NB4 (cell line): Measurements from ENCODE around the gene UST.

Source experiments
- CTCF ChIP-seq: IDR thresholded peaks from one replicate; pipeline ENCODE4 v1.5.1; 2012; ENCODE audit warnings: low read depth, low read length
- MAX ChIP-seq: IDR thresholded peaks from 2 replicates; pipeline ENCODE4 v1.6.1; 2011; ENCODE audit warnings: low read depth, low read length
- MYC ChIP-seq: IDR thresholded peaks from 2 replicates; pipeline ENCODE4 v1.6.1; 2011; ENCODE audit warnings: low read depth, low read length
- POLR2A ChIP-seq: IDR thresholded peaks from 2 replicates; pipeline ENCODE4 v1.6.1; 2011; ENCODE audit warnings: mild to moderate bottlenecking; ENCODE audit not compliant: insufficient read length; ENCODE audit errors: extremely low read depth

GRCh38 chr6:149064001-149064659 is 317.3 kb downstream of the UST start:
- TF ChIP-seq CTCF = no peak
- no peak for TF ChIP-seq POLR2A
- no peak for TF ChIP-seq MYC
- TF ChIP-seq MAX = no peak
